ENCODE results near the gene GFY. TPM values are rescaled to one million over a fixed set of nuclear protein-coding genes. Genes with fewer than 3 reads are reported as not detected.
"Not testable (repeated sequence)": the region's sequence is repeated elsewhere in the genome, so short reads cannot be mapped to it uniquely, and the experiment has no call there.

GFY gene
- total and polyA plus RNA-seq, 2 donors (not counting 3 experiments of a cell fraction or from before 2014, with no cell fraction given), result not detected

- peaks cover 6% of the 10 kb centered on the region for H3K4me1 ChIP-seq (ENCODE audit: control insufficient read depth, extremely low read depth, insufficient read depth, low read length)
- FAIRE-seq, result peak; percentile 71
- H3K9me3 ChIP-seq (replicated peaks; ENCODE audit: control insufficient read depth, insufficient read depth, low read length), result no peaks in the 10 kb centered on the region
- no peak for TF ChIP-seq GATA2 (IDR thresholded peaks at IDR 0.05; ENCODE audit: insufficient read depth, insufficient read length, low read depth, low read length)
- no peak for TF ChIP-seq EZH2 (IDR thresholded peaks at IDR 0.05; ENCODE audit: borderline replicate concordance, low read depth, low read length, severe bottlenecking)
- TF ChIP-seq MYC (IDR thresholded peaks at IDR 0.05; ENCODE audit: low read depth, low read length), result no peak
- TF ChIP-seq FOS (IDR thresholded peaks at IDR 0.05; ENCODE audit: borderline replicate concordance, insufficient read depth, low read length), result no peak
- no peak for TF ChIP-seq JUN (IDR thresholded peaks at IDR 0.05; ENCODE audit: borderline replicate concordance, insufficient read depth, insufficient read length, low read depth)
- no peak for TF ChIP-seq POLR2AphosphoS5 (IDR thresholded peaks at IDR 0.05; ENCODE audit: insufficient read depth, low read depth, low read length)
- TF ChIP-seq MAX (IDR thresholded peaks at IDR 0.05; ENCODE audit: insufficient read depth, insufficient read length), result no peak
- no peak for TF ChIP-seq POLR2A (IDR thresholded peaks at IDR 0.05; ENCODE audit: low read depth, low read length)
- no peak for TF ChIP-seq CTCF (IDR thresholded peaks at IDR 0.05; ENCODE audit: extremely low read depth in 1 of 2, insufficient read depth in 1 of 2, low read depth in 1 of 2, low read length in 2 of 2)
- no peaks in the 10 kb centered on the region for H3K27me3 ChIP-seq (ENCODE audit: control insufficient read depth in 2 of 2, insufficient read depth in 2 of 2, low read length in 2 of 2)
- no peak overlapping the region for H3K4me2 ChIP-seq (ENCODE audit: insufficient read depth, low read length)
- ChIA-PET POLR2A (interaction anchor here (0.9 kb wide), 1 partner anchor 19 kb away, joined by 3 read pairs; no protein-coding TSS in a partner anchor), CTCF (interaction anchor here (0.9 to 3.6 kb wide), 10 partner anchors 13 to 204 kb away, joined by 3 to 17 read pairs (median 4); partner anchors contain the start of genes ALDH16A1, PIH1D1 and RPS11)
- intact Hi-C loops (cut with micrococcal nuclease), result no loop called here
- no peaks in the 10 kb centered on the region for H3K79me2 ChIP-seq (ENCODE audit: control insufficient read depth, insufficient read depth, low read length)
- no TSS peak for BruUV-seq (replicated peaks)
- dilution Hi-C loops (cut with MboI; ENCODE audit: extremely low pct_ligation_motif_present, low sequenced_read_pairs), result no loop called here
- H3K9ac ChIP-seq (replicated peaks; ENCODE audit: extremely low read depth, insufficient read depth, low read length), result no peak overlapping the region
- peak overlapping the region; percentile 5 for H2AFZ ChIP-seq (ENCODE audit: low read depth, low read length)
- no peak overlapping the region for H3K4me3 ChIP-seq (replicated peaks in 1 of 3; ENCODE audit: insufficient read depth in 1 of 3, low read depth in 1 of 3, low read length in 3 of 3)
- H3K27ac ChIP-seq (ENCODE audit: insufficient read depth, low read depth, low read length), result no peak overlapping the region
- DNase-seq (ENCODE audit: low read depth, low spot score), result no peak
- H4K20me1 ChIP-seq (replicated peaks; ENCODE audit: control insufficient read depth, extremely low read depth, insufficient read depth, low read length), result no peaks in the 10 kb centered on the region
- H3K9me1 ChIP-seq (replicated peaks; ENCODE audit: control insufficient read depth, extremely low read depth, insufficient read depth, low read length), result no peaks in the 10 kb centered on the region
- H3K36me3 ChIP-seq (ENCODE audit: control insufficient read depth in 2 of 2, extremely low read depth in 1 of 2, insufficient read depth in 2 of 2, low read length in 2 of 2), result peaks cover 0 to 4% of the 10 kb centered on the region in 2 experiments
Measured at GRCh38 chr19:49472936-49473335, 47.7 kb downstream of the GFY start.

GRCh38 chr19:49473501-49473867, 48.3 kb downstream of the GFY start:
- CTCF ChIA-PET, result interaction anchor here (0.5 to 3.6 kb wide), 12 partner anchors 10 to 207 kb away, joined by 3 to 17 read pairs (median 4); partner anchors contain the start of genes ALDH16A1, PIH1D1 and RPS11
- dilution Hi-C loops (cut with MboI; ENCODE audit: extremely low pct_ligation_motif_present, low sequenced_read_pairs); H3K27me3 ChIP-seq (ENCODE audit: control insufficient read depth in 2 of 2, insufficient read depth in 2 of 2, low read length in 2 of 2); POLR2A ChIA-PET; intact Hi-C loops (cut with micrococcal nuclease); H3K27ac ChIP-seq (ENCODE audit: insufficient read depth, low read depth, low read length); H3K4me1 ChIP-seq (ENCODE audit: control insufficient read depth, extremely low read depth, insufficient read depth, low read length); H4K20me1 ChIP-seq (replicated peaks; ENCODE audit: control insufficient read depth, extremely low read depth, insufficient read depth, low read length); DNase-seq (ENCODE audit: low read depth, low spot score); H3K9me3 ChIP-seq (replicated peaks; ENCODE audit: control insufficient read depth, insufficient read depth, low read length); BruUV-seq (replicated peaks); H3K36me3 ChIP-seq (ENCODE audit: control insufficient read depth in 2 of 2, extremely low read depth in 1 of 2, insufficient read depth in 2 of 2, low read length in 2 of 2); H3K9me1 ChIP-seq (replicated peaks; ENCODE audit: control insufficient read depth, extremely low read depth, insufficient read depth, low read length); H3K79me2 ChIP-seq (ENCODE audit: control insufficient read depth, insufficient read depth, low read length); FAIRE-seq: not testable (repeated sequence)
- H3K4me3 ChIP-seq (replicated peaks in 1 of 3; ENCODE audit: insufficient read depth in 1 of 3, low read depth in 1 of 3, low read length in 3 of 3), result peak overlapping the region in 2 of 3 experiments; percentile 62 to 73
- H3K4me2 ChIP-seq (ENCODE audit: insufficient read depth, low read length), result peak overlapping the region; percentile 78
- H2AFZ ChIP-seq (ENCODE audit: low read depth, low read length), result peak overlapping the region; percentile 98
- peak overlapping the region; percentile 60 for H3K9ac ChIP-seq (replicated peaks; ENCODE audit: extremely low read depth, insufficient read depth, low read length)

Data from endothelial cell of umbilical vein (primary cell).